Loucy (cell line): ENCODE data around the gene RAET1L.

Experiments
- H2AFZ ChIP-seq: fragments of 200-600 bp; sonication (generic); 2 replicates; pipeline ENCODE4 v1.6.0; 2016; ENCODE audit warnings: antibody characterized with exemption, mild to moderate bottlenecking, low read length, moderate library complexity
- H3F3A ChIP-seq: fragments of 200-600 bp; 2 replicates; pipeline ENCODE4 v1.6.0; 2016; ENCODE audit warnings: antibody characterized with exemption, low read depth, mild to moderate bottlenecking
- H3K27me3 ChIP-seq: fragments of 200-600 bp; sonication (generic); 2 replicates; pipeline ENCODE4 v1.6.1; 2014; ENCODE audit warnings: low read length, mild to moderate bottlenecking; ENCODE audit not compliant: insufficient read depth, poor library complexity, severe bottlenecking
- H3K36me3 ChIP-seq: fragments of 200-600 bp; sonication (generic); 2 replicates; pipeline ENCODE4 v1.6.1; 2016; ENCODE audit warnings: low read length; ENCODE audit not compliant: insufficient read depth
- H3K4me1 ChIP-seq: fragments of 200-600 bp; sonication (generic); 2 replicates; pipeline ENCODE4 v1.5.1; 2014; ENCODE audit warnings: low read length, mild to moderate bottlenecking; ENCODE audit not compliant: insufficient read depth, poor library complexity, severe bottlenecking
- H3K4me2 ChIP-seq: fragments of 200-600 bp; sonication (generic); 2 replicates; pipeline ENCODE4 v1.6.0; 2014; ENCODE audit warnings: antibody characterized with exemption, low read length, low read depth, mild to moderate bottlenecking; ENCODE audit not compliant: poor library complexity, severe bottlenecking
- H3K4me3 ChIP-seq: fragments of 200-600 bp; sonication (generic); 2 replicates; pipeline ENCODE4 v1.5.1; 2014; ENCODE audit warnings: low read length, mild to moderate bottlenecking, mixed read lengths; ENCODE audit not compliant: poor library complexity, severe bottlenecking
- H3K79me2 ChIP-seq: fragments of 200-600 bp; sonication (generic); 2 replicates; pipeline ENCODE4 v1.6.1; 2014; ENCODE audit warnings: low read length; ENCODE audit not compliant: insufficient read depth
- H3K9ac ChIP-seq: fragments of 200-600 bp; sonication (generic); 2 replicates; pipeline ENCODE4 v1.6.0; 2014; ENCODE audit warnings: mild to moderate bottlenecking, low read depth, low read length, moderate library complexity; ENCODE audit not compliant: poor library complexity, severe bottlenecking
- H3K9me2 ChIP-seq: fragments of 200-600 bp; sonication (generic); replicated peaks from 2 replicates; pipeline ENCODE4 v1.6.1; 2016; ENCODE audit warnings: low read depth, low read length, mixed read lengths
- H3K9me3 ChIP-seq: fragments of 200-600 bp; sonication (generic); 2 replicates; pipeline ENCODE4 v1.6.1; 2014; ENCODE audit warnings: mild to moderate bottlenecking, antibody characterized with exemption, low read length, low read depth; ENCODE audit not compliant: insufficient read depth
- H4K20me1 ChIP-seq: fragments of 200-600 bp; sonication (generic); 2 replicates; pipeline ENCODE4 v1.6.0; 2014; ENCODE audit warnings: antibody characterized with exemption, low read length, mild to moderate bottlenecking; ENCODE audit not compliant: insufficient read depth, poor library complexity, severe bottlenecking
- CTCF ChIP-seq: fragments of 200-600 bp; sonication (generic); conservative IDR thresholded peaks from 2 replicates; pipeline ENCODE4 v1.5.1; 2014; ENCODE audit warnings: mild to moderate bottlenecking, antibody characterized with exemption, low read length
- EZH2phosphoT487 ChIP-seq: fragments of 200-600 bp; IDR thresholded peaks from 2 replicates; pipeline ENCODE4 v1.6.1; 2018; ENCODE audit warnings: antibody characterized with exemption, mild to moderate bottlenecking, moderate library complexity, borderline replicate concordance

Gene RAET1L

GRCh38 chr6:149987602-149988107 is 37.7 kb downstream of the RAET1L start:
- no peak overlapping the region for H2AFZ ChIP-seq
- H3K27me3 ChIP-seq: peaks cover 12% of the 10 kb centered on the region
- TF ChIP-seq EZH2phosphoT487 (no peak), CTCF (no peak)
- no peaks in the 10 kb centered on the region for H3K79me2 ChIP-seq
- no peak overlapping the region for H3K4me2 ChIP-seq
- H4K20me1 ChIP-seq: no peaks in the 10 kb centered on the region
- no peaks in the 10 kb centered on the region for H3K9me2 ChIP-seq
- H3K9ac ChIP-seq: no peak overlapping the region
- H3K9me3 ChIP-seq: no peaks in the 10 kb centered on the region
- no peak overlapping the region for H3K4me3 ChIP-seq
- H3K4me1 ChIP-seq: peaks cover 16% of the 10 kb centered on the region
- no peaks in the 10 kb centered on the region for H3K36me3 ChIP-seq
- H3F3A ChIP-seq: peaks cover 3% of the 10 kb centered on the region; the same call in 1 of the 2 replicates

- H3K36me3 ChIP-seq: no peaks in the 10 kb centered on the region
- H3K79me2 ChIP-seq: no peaks in the 10 kb centered on the region
- no peak overlapping the region for H3K4me3 ChIP-seq
- TF ChIP-seq EZH2phosphoT487: no peak
- no peak for TF ChIP-seq CTCF
- H3K9me3 ChIP-seq: no peaks in the 10 kb centered on the region
- no peak overlapping the region for H2AFZ ChIP-seq
- H4K20me1 ChIP-seq: no peaks in the 10 kb centered on the region
- H3F3A ChIP-seq: peaks cover 10% of the 10 kb centered on the region; the same call in 1 of the 2 replicates
- H3K27me3 ChIP-seq: peaks cover 12% of the 10 kb centered on the region
- peaks cover under 1% of the 10 kb centered on the region for H3K4me1 ChIP-seq
- H3K4me2 ChIP-seq: no peak overlapping the region
- no peaks in the 10 kb centered on the region for H3K9me2 ChIP-seq
- H3K9ac ChIP-seq: no peak overlapping the region
These were observed 39.8 kb downstream of the RAET1L start for GRCh38 chr6:149985481-149985937.

GRCh38 chr6:149984773-149985172 is 40.6 kb downstream of the RAET1L start:
- Histone ChIP-seq H3K36me3 (no peaks in the 10 kb centered on the region), H3K4me2 (no peak overlapping the region), H3K9me2 (no peaks in the 10 kb centered on the region), H4K20me1 (no peaks in the 10 kb centered on the region), H3K4me1 (no peaks in the 10 kb centered on the region), H3K79me2 (no peaks in the 10 kb centered on the region), H3F3A (peaks cover 10% of the 10 kb centered on the region; the same call in 1 of the 2 replicates), H3K9me3 (no peaks in the 10 kb centered on the region), H3K27me3 (peaks cover 7% of the 10 kb centered on the region), H2AFZ (no peak overlapping the region), H3K4me3 (no peak overlapping the region), H3K9ac (no peak overlapping the region)
- TF ChIP-seq CTCF: no peak
- TF ChIP-seq EZH2phosphoT487: no peak
